ENCODE results near the gene SFXN3. TPM values are rescaled to one million over a fixed set of nuclear protein-coding genes. Genes with fewer than 3 reads are reported as not detected.

The SFXN3 gene
- polyA plus RNA-seq, 3 donors = 21.3 to 152 (median 24.2) TPM

DNA sequence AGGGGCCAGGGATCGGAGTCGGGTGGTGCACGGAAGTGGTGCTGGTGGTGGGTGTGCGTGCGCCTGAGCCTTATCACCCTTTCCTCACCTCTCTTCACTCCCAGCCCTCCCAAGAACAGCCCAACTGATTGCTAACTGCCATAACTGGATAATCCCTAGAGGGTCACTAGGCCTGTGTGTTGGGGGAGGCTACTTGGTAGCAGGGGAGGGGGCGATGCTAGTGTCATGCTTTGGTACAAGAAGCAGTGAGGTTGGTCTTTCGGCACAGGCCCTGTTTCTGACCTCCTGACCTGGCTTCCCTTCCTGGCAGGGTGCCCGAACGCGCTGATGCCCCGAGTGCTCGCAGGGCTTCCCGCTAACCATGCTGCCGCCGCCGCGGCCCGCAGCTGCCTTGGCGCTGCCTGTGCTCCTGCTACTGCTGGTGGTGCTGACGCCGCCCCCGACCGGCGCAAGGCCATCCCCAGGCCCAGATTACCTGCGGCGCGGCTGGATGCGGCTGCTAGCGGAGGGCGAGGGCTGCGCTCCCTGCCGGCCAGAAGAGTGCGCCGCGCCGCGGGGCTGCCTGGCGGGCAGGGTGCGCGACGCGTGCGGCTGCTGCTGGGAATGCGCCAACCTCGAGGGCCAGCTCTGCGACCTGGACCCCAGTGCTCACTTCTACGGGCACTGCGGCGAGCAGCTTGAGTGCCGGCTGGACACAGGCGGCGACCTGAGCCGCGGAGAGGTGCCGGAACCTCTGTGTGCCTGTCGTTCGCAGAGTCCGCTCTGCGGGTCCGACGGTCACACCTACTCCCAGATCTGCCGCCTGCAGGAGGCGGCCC is 31.4 kb downstream of the SFXN3 start:
- H3K9me3 Mint-ChIP-seq = peaks cover 0 to 7% (median 2%) of the 10 kb centered on the region in 7 donors
- H3K27me3 Mint-ChIP-seq (ENCODE audit: low read depth in 3 of 3) = peaks cover 54 to 63% (median 56%) of the 10 kb centered on the region in 3 donors
- H3K27me3 ChIP-seq (ENCODE audit: control insufficient read depth in 2 of 2, insufficient read depth in 2 of 2, low read length in 2 of 2) = peaks cover 10 to 60% of the 10 kb centered on the region in 2 donors
- H3K79me2 ChIP-seq (ENCODE audit: insufficient read depth, low read length) = peaks cover 23% of the 10 kb centered on the region
- TF ChIP-seq, protein P1, sequence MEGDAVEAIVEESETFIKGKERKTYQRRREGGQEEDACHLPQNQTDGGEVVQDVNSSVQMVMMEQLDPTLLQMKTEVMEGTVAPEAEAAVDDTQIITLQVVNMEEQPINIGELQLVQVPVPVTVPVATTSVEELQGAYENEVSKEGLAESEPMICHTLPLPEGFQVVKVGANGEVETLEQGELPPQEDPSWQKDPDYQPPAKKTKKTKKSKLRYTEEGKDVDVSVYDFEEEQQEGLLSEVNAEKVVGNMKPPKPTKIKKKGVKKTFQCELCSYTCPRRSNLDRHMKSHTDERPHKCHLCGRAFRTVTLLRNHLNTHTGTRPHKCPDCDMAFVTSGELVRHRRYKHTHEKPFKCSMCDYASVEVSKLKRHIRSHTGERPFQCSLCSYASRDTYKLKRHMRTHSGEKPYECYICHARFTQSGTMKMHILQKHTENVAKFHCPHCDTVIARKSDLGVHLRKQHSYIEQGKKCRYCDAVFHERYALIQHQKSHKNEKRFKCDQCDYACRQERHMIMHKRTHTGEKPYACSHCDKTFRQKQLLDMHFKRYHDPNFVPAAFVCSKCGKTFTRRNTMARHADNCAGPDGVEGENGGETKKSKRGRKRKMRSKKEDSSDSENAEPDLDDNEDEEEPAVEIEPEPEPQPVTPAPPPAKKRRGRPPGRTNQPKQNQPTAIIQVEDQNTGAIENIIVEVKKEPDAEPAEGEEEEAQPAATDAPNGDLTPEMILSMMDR (IDR thresholded peaks at IDR 0.05) = peak; percentile 75
- H3K36me3 Mint-ChIP-seq = peaks cover 7 to 29% of the 10 kb centered on the region in 2 donors
- H3K4me2 ChIP-seq (replicated peaks; ENCODE audit: extremely low read depth, low read length, poor library complexity, severe bottlenecking) = peak overlapping the region; percentile 95
- H3K9me3 ChIP-seq (replicated peaks in 1 of 2; ENCODE audit: control insufficient read depth in 1 of 2, insufficient read depth in 1 of 2, low read length in 2 of 2) = no peaks in the 10 kb centered on the region
- H3K36me3 ChIP-seq (replicated peaks in 1 of 2; ENCODE audit: control insufficient read depth in 1 of 2, insufficient read depth in 2 of 2, low read length in 2 of 2) = no peaks in the 10 kb centered on the region
- peaks cover 63 to 76% of the 10 kb centered on the region in 2 donors for H3K4me1 ChIP-seq (ENCODE audit: control insufficient read depth in 1 of 2, insufficient read depth in 2 of 2, low read length in 2 of 2)
- H3K4me1 Mint-ChIP-seq = peaks cover 66% of the 10 kb centered on the region
- H4K20me1 ChIP-seq (ENCODE audit: insufficient read depth, low read length) = no peaks in the 10 kb centered on the region
- H3K27ac ChIP-seq (ENCODE audit: low read depth in 1 of 2, low read length in 2 of 2) = no peak overlapping the region
- peak overlapping the region in 1 of 3 experiments; percentile 93 for H3K4me3 ChIP-seq (replicated peaks in 1 of 3; ENCODE audit: low read depth in 2 of 3, low read length in 3 of 3)
- peak overlapping the region in 1 of 7 donors; percentile 30 for H3K27ac Mint-ChIP-seq
- 3% methylated on average over 58 of the region's 63 CpGs for WGBS (ENCODE audit: insufficient coverage)
- intact Hi-C loops (cut with micrococcal nuclease) = no loop called here
- H3K9ac ChIP-seq (ENCODE audit: insufficient read depth, low read length, poor library complexity, severe bottlenecking) = peak overlapping the region; percentile 12
- H3K4me3 Mint-ChIP-seq = peak overlapping the region; percentile 61 to 88
- peak; percentile 46 to 55 (median 48) for DNase-seq
- peak overlapping the region; percentile 78 for H2AFZ ChIP-seq (ENCODE audit: insufficient read depth, low read depth, low read length, poor library complexity, severe bottlenecking)

DNA sequence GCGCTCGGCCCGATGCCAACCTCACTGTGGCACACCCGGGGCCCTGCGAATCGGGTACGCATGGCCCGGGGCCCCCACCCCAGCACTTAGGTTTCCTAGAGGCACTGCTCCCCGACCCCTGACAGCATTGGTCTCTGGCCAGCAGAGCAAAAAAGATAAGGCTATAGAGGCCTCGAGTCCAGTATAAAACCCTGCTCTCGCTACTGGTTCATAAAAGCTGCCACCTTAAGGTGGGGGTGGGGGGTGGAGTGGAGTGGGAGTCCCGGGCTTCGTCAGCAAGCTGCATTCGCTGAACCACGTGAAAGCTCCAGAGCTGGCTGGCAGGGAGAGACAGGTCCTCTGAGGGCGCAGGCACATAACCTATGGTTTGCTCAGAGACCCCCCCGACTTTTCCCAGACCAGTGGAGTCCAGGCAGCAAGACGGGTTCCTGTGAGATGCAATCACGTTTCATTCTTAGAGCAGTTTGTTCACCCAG is 32.1 kb downstream of the SFXN3 start:
- Histone ChIP-seq H3K9me3 (replicated peaks in 1 of 2; ENCODE audit: control insufficient read depth in 1 of 2, insufficient read depth in 1 of 2, low read length in 2 of 2) (no peaks in the 10 kb centered on the region), H4K20me1 (ENCODE audit: insufficient read depth, low read length) (no peaks in the 10 kb centered on the region), H3K4me3 (replicated peaks in 1 of 3; ENCODE audit: low read depth in 2 of 3, low read length in 3 of 3) (peak overlapping the region in 1 of 3 experiments; percentile 93), H3K9ac (ENCODE audit: insufficient read depth, low read length, poor library complexity, severe bottlenecking) (peak overlapping the region; percentile 11), H3K27me3 (ENCODE audit: control insufficient read depth in 2 of 2, insufficient read depth in 2 of 2, low read length in 2 of 2) (peaks cover 10 to 63% of the 10 kb centered on the region in 2 donors), H3K36me3 (replicated peaks in 1 of 2; ENCODE audit: control insufficient read depth in 1 of 2, insufficient read depth in 2 of 2, low read length in 2 of 2) (no peaks in the 10 kb centered on the region), H3K4me2 (replicated peaks; ENCODE audit: extremely low read depth, low read length, poor library complexity, severe bottlenecking) (peak overlapping the region; percentile 95), H3K4me1 (ENCODE audit: control insufficient read depth in 1 of 2, insufficient read depth in 2 of 2, low read length in 2 of 2) (peaks cover 66 to 80% of the 10 kb centered on the region in 2 donors), H3K79me2 (ENCODE audit: insufficient read depth, low read length) (peaks cover 17% of the 10 kb centered on the region), H3K27ac (ENCODE audit: low read depth in 1 of 2, low read length in 2 of 2) (no peak overlapping the region), H2AFZ (ENCODE audit: insufficient read depth, low read depth, low read length, poor library complexity, severe bottlenecking) (peak overlapping the region; percentile 78)
- no peak for DNase-seq
- Mint-ChIP-seq H3K4me1 (peaks cover 70% of the 10 kb centered on the region), H3K9me3 (peaks cover 0 to 12% (median 2%) of the 10 kb centered on the region in 7 donors), H3K4me3 (peak overlapping the region; percentile 24 to 88), H3K27ac (no peak overlapping the region), H3K27me3 (ENCODE audit: low read depth in 3 of 3) (peaks cover 58 to 67% (median 60%) of the 10 kb centered on the region in 3 donors), H3K36me3 (peaks cover 5 to 31% of the 10 kb centered on the region in 2 donors)
- intact Hi-C loops (cut with micrococcal nuclease) = no loop called here
- WGBS (ENCODE audit: insufficient coverage) = under 1% methylated on average over 17 of the region's 19 CpGs
- TF ChIP-seq, protein P1 (IDR thresholded peaks at IDR 0.05) = no peak
